GM21825 (cell line): ENCODE results near the gene ADARB1.
"Not testable (repeated sequence)": the region's sequence is repeated elsewhere in the genome, so short reads cannot be mapped to it uniquely, and the experiment has no call there.

Experiments used
- ATAC-seq: cut with Tn5 transposase; IDR thresholded peaks from one replicate; pipeline ENCODE4 v1.9.1; 2021; ENCODE audit warnings: mild to moderate bottlenecking, moderate library complexity; ENCODE audit not compliant: unreplicated experiment

Gene ADARB1

GRCh38 chr21:45074048-45074817 is at the start of gene ADARB1:
Gene ADARB1 (plus strand): TSS chr21:45074580. CDS start chr21:45171657, 97,077 bp downstream.
- ATAC-seq = no peak

- ATAC-seq = no peak
Measured at GRCh38 chr21:45026066-45026745, 48.2 kb upstream of the ADARB1 start.

- no peak for ATAC-seq
Measured at GRCh38 chr21:45026826-45027225, 47.6 kb upstream of the ADARB1 start.

- ATAC-seq = no peak
Measured at GRCh38 chr21:45027241-45028196, 46.9 kb upstream of the ADARB1 start.

- ATAC-seq = not testable (repeated sequence)
Measured at GRCh38 chr21:45028645-45029044, 45.7 kb upstream of the ADARB1 start.

- ATAC-seq = no peak
Measured at GRCh38 chr21:45029298-45029947, 45.0 kb upstream of the ADARB1 start.

GRCh38 chr21:45029948-45030681 is 44.3 kb upstream of the ADARB1 start:
- no peak for ATAC-seq

- no peak for ATAC-seq
Measured at GRCh38 chr21:45030682-45031570, 43.5 kb upstream of the ADARB1 start.

- ATAC-seq = no peak
Measured at GRCh38 chr21:45031571-45032191, 42.7 kb upstream of the ADARB1 start.

- ATAC-seq = no peak
Measured at GRCh38 chr21:45032332-45032731, 42.0 kb upstream of the ADARB1 start.

GRCh38 chr21:45032977-45033710 is 41.2 kb upstream of the ADARB1 start:
- no peak for ATAC-seq

- no peak for ATAC-seq
Measured at GRCh38 chr21:45033791-45034555, 40.4 kb upstream of the ADARB1 start.

GRCh38 chr21:45034556-45035476 is 39.6 kb upstream of the ADARB1 start:
- ATAC-seq = no peak

- no peak for ATAC-seq
Measured at GRCh38 chr21:45035477-45035848, 38.9 kb upstream of the ADARB1 start.

GRCh38 chr21:45036630-45037029 is 37.8 kb upstream of the ADARB1 start:
- no peak for ATAC-seq

- ATAC-seq = no peak
Measured at GRCh38 chr21:45037986-45038385, 36.4 kb upstream of the ADARB1 start.
